IMR-90 (cell line): ENCODE data around the gene KCNT2. TPM values are rescaled to one million over a fixed set of nuclear protein-coding genes. Genes with fewer than 3 reads are reported as not detected.

Source experiments
- ATAC-seq: fragments of 200-7000 bp; cut with Tn5 transposase; 2 replicates; pipeline ENCODE4 v1.9.1; 2020; ENCODE audit warnings: low read depth, mild to moderate bottlenecking, moderate library complexity
- BruUV-seq: library from RNA; stranded (reverse); fragments of 400-500 nt; replicated peaks from 2 replicates; lab custom pipeline; 2021; lab: Mats Ljungman, UMichigan
- CTCF ChIA-PET: fragments of 300-600 bp; formaldehyde crosslinking; extraction: SDS; loops from one replicate; lab custom pipeline; 2021; ENCODE audit warnings: antibody characterized with exemption; lab: Yijun Ruan, JAX
- POLR2A ChIA-PET: fragments of 300-600 bp; sonication (Branson Sonifier 250); formaldehyde crosslinking; loops from one replicate; lab custom pipeline; 2022; ENCODE audit warnings: antibody characterized with exemption; ENCODE audit not compliant: unreplicated experiment; lab: Charles Lee
- DNase-seq: peaks from one replicate; pipeline ENCODE4 v3.0.0; 2013
- H2AFZ ChIP-seq: replicated peaks from 2 replicates; pipeline ENCODE3; 2013; ENCODE audit warnings: low read length, mild to moderate bottlenecking; ENCODE audit not compliant: poor library complexity
- H2AK5ac ChIP-seq: 2 replicates; pipeline ENCODE4 v1.6.1; 2013; ENCODE audit warnings: low read depth, low read length, inconsistent platforms
- H2AK9ac ChIP-seq: replicated peaks from 2 replicates; pipeline ENCODE3; 2013; ENCODE audit warnings: mild to moderate bottlenecking, low read depth, low read length, moderate library complexity; ENCODE audit not compliant: poor library complexity
- H2BK120ac ChIP-seq: 2 replicates; pipeline ENCODE4 v1.6.1; 2013; ENCODE audit warnings: low read depth, low read length, inconsistent platforms
- H2BK15ac ChIP-seq: 3 replicates; pipeline ENCODE4 v1.6.1; 2013; ENCODE audit warnings: low read depth, low read length, inconsistent platforms
- H2BK20ac ChIP-seq: 2 replicates; pipeline ENCODE4 v1.6.1; 2013; ENCODE audit warnings: low read depth, mild to moderate bottlenecking, inconsistent platforms, low read length, moderate library complexity
- H2BK5ac ChIP-seq: 2 replicates; pipeline ENCODE4 v1.6.1; 2013; ENCODE audit warnings: mild to moderate bottlenecking, low read depth, low read length, inconsistent platforms; ENCODE audit not compliant: poor library complexity, severe bottlenecking
- H3K14ac ChIP-seq: replicated peaks from 2 replicates; pipeline ENCODE4 v1.6.1; 2013; ENCODE audit warnings: low read depth, low read length, inconsistent platforms
- H3K18ac ChIP-seq: 2 replicates; pipeline ENCODE4 v1.6.1; 2013; ENCODE audit warnings: low read depth, low read length, control low read depth
- H3K23ac ChIP-seq: 2 replicates; pipeline ENCODE4 v1.6.1; 2013; ENCODE audit warnings: low read depth, low read length, inconsistent platforms
- H3K27ac ChIP-seq: 2 replicates; pipeline ENCODE4 v1.5.1; 2013; ENCODE audit warnings: mild to moderate bottlenecking, control low read depth, low read length; ENCODE audit not compliant: insufficient read depth
- H3K27me3 ChIP-seq: 2 replicates; pipeline ENCODE4 v1.6.1; 2013; ENCODE audit warnings: low read length; ENCODE audit not compliant: control insufficient read depth, insufficient read depth
- H3K36me3 ChIP-seq: 2 replicates; pipeline ENCODE4 v1.6.1; 2013; ENCODE audit warnings: low read length, mixed read lengths; ENCODE audit not compliant: control insufficient read depth, insufficient read depth
- H3K4ac ChIP-seq: 2 replicates; pipeline ENCODE4 v1.6.1; 2013; ENCODE audit warnings: low read depth, low read length, inconsistent platforms
- H3K4me1 ChIP-seq: 2 replicates; pipeline ENCODE4 v1.6.1; 2013; ENCODE audit warnings: low read length, mixed read lengths; ENCODE audit not compliant: control insufficient read depth, insufficient read depth
- H3K4me2 ChIP-seq: 2 replicates; pipeline ENCODE4 v1.6.1; 2013; ENCODE audit warnings: low read depth, mild to moderate bottlenecking, control low read depth, low read length, moderate library complexity
- H3K4me3 ChIP-seq: 2 replicates; pipeline ENCODE4 v1.5.1; 2013; ENCODE audit warnings: low read depth, mild to moderate bottlenecking, control low read depth, low read length, moderate library complexity; ENCODE audit not compliant: insufficient read depth
- H3K56ac ChIP-seq: 2 replicates; pipeline ENCODE4 v1.6.1; 2013; ENCODE audit warnings: low read length, inconsistent platforms; ENCODE audit not compliant: insufficient read depth; ENCODE audit errors: extremely low read depth
- H3K79me1 ChIP-seq, 2 experiments: 2 replicates each; pipeline ENCODE4 v1.6.1; 2013; ENCODE audit warnings: low read length in 2 of 2, inconsistent platforms in 1 of 2, low read depth in 1 of 2
- H3K9ac ChIP-seq: 2 replicates; pipeline ENCODE4 v1.6.1; 2013; ENCODE audit warnings: low read depth, low read length, control low read depth
- H3K9me1 ChIP-seq: 2 replicates; pipeline ENCODE4 v1.6.1; 2013; ENCODE audit warnings: low read length, inconsistent platforms; ENCODE audit not compliant: insufficient read depth
- H3K9me3 ChIP-seq: 2 replicates; pipeline ENCODE4 v1.6.1; 2013; ENCODE audit warnings: low read length; ENCODE audit not compliant: control insufficient read depth, insufficient read depth
- H4K20me1 ChIP-seq: 2 replicates; pipeline ENCODE4 v1.6.1; 2013; ENCODE audit warnings: low read length, inconsistent platforms; ENCODE audit not compliant: insufficient read depth
- H4K5ac ChIP-seq: 2 replicates; pipeline ENCODE4 v1.6.1; 2013; ENCODE audit warnings: mild to moderate bottlenecking, low read depth, low read length, control low read depth
- H4K8ac ChIP-seq, 2 experiments: 2 replicates each; pipeline ENCODE4 v1.6.1; 2013; ENCODE audit warnings: low read depth in 2 of 2, low read length in 2 of 2, control low read depth in 1 of 2, inconsistent platforms in 1 of 2
- H4K91ac ChIP-seq: 2 replicates; pipeline ENCODE4 v1.6.1; 2013; ENCODE audit warnings: low read depth, low read length, inconsistent platforms; ENCODE audit not compliant: insufficient read depth
- BHLHE40 ChIP-seq: fragments of 150-350 bp; IDR thresholded peaks from 2 replicates; pipeline ENCODE4 v1.6.1; 2016; ENCODE audit warnings: mild to moderate bottlenecking, low read depth, low read length
- CEBPB ChIP-seq: IDR thresholded peaks from 2 replicates; pipeline ENCODE4 v1.6.1; 2012; ENCODE audit warnings: low read depth, low read length, improper control_type of control experiment
- CHD1 ChIP-seq: IDR thresholded peaks from 2 replicates; pipeline ENCODE4 v1.6.1; 2012; ENCODE audit warnings: low read depth, low read length, improper control_type of control experiment
- CTCF ChIP-seq: conservative IDR thresholded peaks from 2 replicates; pipeline ENCODE4 v1.5.1; 2012; ENCODE audit warnings: mild to moderate bottlenecking, low read depth, low read length, improper control_type of control experiment
- ELK1 ChIP-seq: fragments of 150-350 bp; IDR thresholded peaks from 2 replicates; pipeline ENCODE4 v1.6.1; 2016; ENCODE audit warnings: low read depth, mild to moderate bottlenecking, low read length, moderate library complexity, borderline replicate concordance
- FOS ChIP-seq: fragments of 150-350 bp; IDR thresholded peaks from 2 replicates; pipeline ENCODE4 v1.6.1; 2016; ENCODE audit warnings: low read depth, low read length
- MAFK ChIP-seq: IDR thresholded peaks from 2 replicates; pipeline ENCODE4 v1.6.1; 2012; ENCODE audit warnings: low read depth, low read length, improper control_type of control experiment
- MAZ ChIP-seq: IDR thresholded peaks from 2 replicates; pipeline ENCODE4 v1.6.1; 2012; ENCODE audit warnings: low read depth, mild to moderate bottlenecking, low read length, improper control_type of control experiment, moderate library complexity, borderline replicate concordance
- MXI1 ChIP-seq: IDR thresholded peaks from 2 replicates; pipeline ENCODE4 v1.6.1; 2012; ENCODE audit warnings: low read depth, mild to moderate bottlenecking, low read length, moderate library complexity, borderline replicate concordance
- NFE2L2 ChIP-seq: fragments of 150-350 bp; IDR thresholded peaks from 2 replicates; pipeline ENCODE4 v1.6.1; 2016; ENCODE audit warnings: low read depth, mild to moderate bottlenecking, low read length
- POLR2A ChIP-seq: IDR thresholded peaks from 2 replicates; pipeline ENCODE4 v1.6.1; 2012; ENCODE audit warnings: mild to moderate bottlenecking, low read depth, low read length
- RAD21 ChIP-seq: IDR thresholded peaks from 2 replicates; pipeline ENCODE4 v1.6.1; 2012; ENCODE audit warnings: low read length, improper control_type of control experiment
- RCOR1 ChIP-seq: IDR thresholded peaks from 2 replicates; pipeline ENCODE4 v1.6.1; 2012; ENCODE audit warnings: mild to moderate bottlenecking, low read length, improper control_type of control experiment; ENCODE audit not compliant: insufficient replicate concordance
- RFX5 ChIP-seq: IDR thresholded peaks from 2 replicates; pipeline ENCODE4 v1.8.0; 2012; ENCODE audit warnings: low read depth, mild to moderate bottlenecking, low read length, moderate library complexity
- SMC3 ChIP-seq: fragments of 150-350 bp; IDR thresholded peaks from 2 replicates; pipeline ENCODE4 v1.6.1; 2016; ENCODE audit warnings: low read depth, mild to moderate bottlenecking, antibody characterized with exemption, low read length, moderate library complexity
- USF2 ChIP-seq: fragments of 150-350 bp; IDR thresholded peaks from 2 replicates; pipeline ENCODE4 v1.6.1; 2017; ENCODE audit warnings: mild to moderate bottlenecking, antibody characterized with exemption, low read length, low read depth
- WGBS, 2 experiments: methylation state at CpG; one replicate each; pipeline versions ENCODE4 v1.1.5 to v1.1.7; 2013; ENCODE audit warnings: missing lambda C conversion rate in 2 of 2; ENCODE audit not compliant: insufficient read length in 1 of 2; ENCODE audit errors: extremely low coverage in 2 of 2; 5-methylcytosine and 5-hydroxymethylcytosine counted together
- dilution Hi-C: fragments of 300-500 bp; cut with HindIII; formaldehyde crosslinking; loops from one replicate; pipeline ENCODE4 v1.14.3; 2018; ENCODE audit warnings: low sequenced_read_pairs; ENCODE audit not compliant: unreplicated experiment
- in situ Hi-C: fragments of 300-500 bp; cut with MboI; formaldehyde crosslinking; loops from 3 replicates; pipeline ENCODE4 v1.14.3; 2019; ENCODE audit warnings: low sequenced_read_pairs, inconsistent platforms, mixed read lengths
- intact Hi-C: fragments of 100-400 bp; cut with micrococcal nuclease; formaldehyde crosslinking; loops from 2 replicates; pipeline ENCODE4 v1.10.0; 2022
- polyA plus RNA-seq, 3 experiments: library from polyadenylated mRNA; depleted of rRNA; stranded (reverse); fragments of >200 nt; gene quantifications; 2 replicates each; pipeline ENCODE4 v1.2.3, GENCODE V29; 2012; ENCODE audit warnings: low replicate concordance in 1 of 3
- total RNA-seq: library from RNA; depleted of rRNA; stranded (reverse); fragments of >200 nt; gene quantifications from 2 replicates; pipeline ENCODE4 v1.2.3, GENCODE V29; 2012

Gene KCNT2
- total and polyA plus RNA-seq, 2 of the 4 experiments (the other 2 are of a cell fraction), result 0.22 to 0.72 TPM

- H3K4me3 ChIP-seq, result no peak overlapping the region
- H4K20me1 ChIP-seq, result no peaks in the 10 kb centered on the region
- H3K27ac ChIP-seq, result no peak overlapping the region
- no peak overlapping the region for H2BK120ac ChIP-seq
- H3K14ac ChIP-seq, result no peak overlapping the region
- no peak overlapping the region for H3K18ac ChIP-seq
- no peak overlapping the region for H3K56ac ChIP-seq
- H3K79me1 ChIP-seq, result no peaks in the 10 kb centered on the region
- no peak overlapping the region for H3K4me2 ChIP-seq
- dilution Hi-C loops (no loop called here), in situ Hi-C loops (no loop called here), intact Hi-C loops (no loop called here)
- H2AK9ac ChIP-seq, result no peak overlapping the region
- no peak overlapping the region for H2BK20ac ChIP-seq
- no CpG with 5 or more reads among the region's 2 CpGs for WGBS, 2 experiments
- H2AFZ ChIP-seq, result no peak overlapping the region
- H3K27me3 ChIP-seq, result no peaks in the 10 kb centered on the region
- no TSS peak for BruUV-seq
- H3K9me3 ChIP-seq, result no peaks in the 10 kb centered on the region
- no peak overlapping the region for H4K8ac ChIP-seq
- ATAC-seq (no peak), DNase-seq (no peak)
- H3K9ac ChIP-seq, result no peak overlapping the region
- no peaks in the 10 kb centered on the region for H3K4me1 ChIP-seq
- no peak overlapping the region for H3K4ac ChIP-seq
- H3K9me1 ChIP-seq, result no peaks in the 10 kb centered on the region
- H4K5ac ChIP-seq, result no peak overlapping the region
- CTCF ChIA-PET, result interaction anchor here (2.2 kb wide), 1 partner anchor 20 kb away, joined by 5 read pairs; no protein-coding TSS in a partner anchor
- TF ChIP-seq BHLHE40 (no peak), CHD1 (no peak), USF2 (no peak), FOS (no peak), RAD21 (no peak), MXI1 (no peak), MAZ (no peak), ELK1 (no peak), CTCF (no peak), MAFK (no peak), RFX5 (no peak), POLR2A (no peak), RCOR1 (no peak), NFE2L2 (no peak), SMC3 (no peak), CEBPB (no peak)
- no peaks in the 10 kb centered on the region for H3K36me3 ChIP-seq
- H3K23ac ChIP-seq, result no peak overlapping the region
- POLR2A ChIA-PET, result no interaction called here
- no peak overlapping the region for H2AK5ac ChIP-seq
- no peak overlapping the region for H2BK15ac ChIP-seq
- no peak overlapping the region for H2BK5ac ChIP-seq
- H4K91ac ChIP-seq, result no peak overlapping the region
These were observed 215.0 kb downstream of the KCNT2 start for GRCh38 chr1:196393282-196393681.
